HG03439 (cell line): ENCODE measurements around the gene SUB1.
"Not testable (repeated sequence)": the region's sequence is repeated elsewhere in the genome, so short reads cannot be mapped to it uniquely, and the experiment has no call there.

Experiments
- ATAC-seq: cut with Tn5 transposase; IDR thresholded peaks from one replicate; pipeline ENCODE4 v1.9.1; 2021; ENCODE audit warnings: mild to moderate bottlenecking, moderate library complexity; ENCODE audit not compliant: unreplicated experiment

Gene SUB1

GRCh38 chr5:32585446-32586275 is at the start of gene SUB1:
SUB1 (plus strand) TSS chr5:32585557; CDS start chr5:32588513, 2,956 bp downstream.
- peak; percentile 46 for ATAC-seq

DNA sequence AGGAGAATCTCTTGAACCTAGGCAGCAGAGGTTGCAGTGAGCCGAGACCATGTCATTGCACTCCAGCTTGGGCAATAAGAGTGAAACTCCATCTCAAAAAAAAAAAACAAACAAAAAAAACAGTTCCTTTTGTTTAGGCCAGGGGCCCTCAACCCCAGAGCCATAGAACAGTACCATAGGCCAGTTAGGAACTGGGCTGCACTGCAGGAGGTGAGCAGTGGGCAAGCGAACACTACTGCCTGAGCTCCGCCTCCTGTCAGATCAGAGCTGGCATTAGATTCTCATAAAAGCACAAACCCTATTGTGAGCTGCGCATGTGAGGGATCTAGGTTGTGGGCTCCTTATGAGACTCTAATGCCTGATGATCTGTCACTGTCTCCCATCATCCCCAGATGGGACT is 49.1 kb upstream of the SUB1 start:
- ATAC-seq = no peak

GRCh38 chr5:32537437-32538029 is 47.8 kb upstream of the SUB1 start:
- peak; percentile 27 for ATAC-seq

DNA sequence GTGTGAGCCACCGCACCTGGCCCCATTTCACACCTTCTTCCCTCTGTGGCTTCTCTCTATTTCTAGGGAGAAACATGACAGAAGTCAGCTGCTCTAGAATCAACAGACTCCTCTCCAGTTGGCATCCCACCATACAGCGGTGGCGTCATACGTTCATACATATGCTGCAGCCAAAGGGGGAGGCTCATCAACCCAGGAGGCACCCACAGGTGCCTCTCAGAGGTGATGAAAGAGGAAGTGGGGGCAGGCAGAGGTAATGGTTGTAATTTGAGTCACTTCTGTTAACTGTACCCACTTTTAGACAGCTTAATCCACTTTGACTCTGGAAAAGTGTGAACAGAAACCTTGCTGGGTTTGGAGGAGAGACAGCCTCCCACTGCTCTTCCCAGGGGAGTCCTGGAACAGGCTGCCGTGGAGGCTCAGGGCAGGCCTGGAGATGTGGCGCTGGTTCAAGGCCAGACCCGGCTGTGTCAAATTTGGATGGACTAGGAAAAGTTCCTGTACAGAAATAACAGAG is 47.3 kb upstream of the SUB1 start:
- ATAC-seq = peak; percentile 72

GRCh38 chr5:32539981-32540845 is 45.1 kb upstream of the SUB1 start:
- no peak for ATAC-seq

GRCh38 chr5:32541241-32541640 is 44.1 kb upstream of the SUB1 start:
- ATAC-seq = no peak

- peak; percentile 79 for ATAC-seq
Measured at GRCh38 chr5:32542216-32543059, 42.9 kb upstream of the SUB1 start.

DNA sequence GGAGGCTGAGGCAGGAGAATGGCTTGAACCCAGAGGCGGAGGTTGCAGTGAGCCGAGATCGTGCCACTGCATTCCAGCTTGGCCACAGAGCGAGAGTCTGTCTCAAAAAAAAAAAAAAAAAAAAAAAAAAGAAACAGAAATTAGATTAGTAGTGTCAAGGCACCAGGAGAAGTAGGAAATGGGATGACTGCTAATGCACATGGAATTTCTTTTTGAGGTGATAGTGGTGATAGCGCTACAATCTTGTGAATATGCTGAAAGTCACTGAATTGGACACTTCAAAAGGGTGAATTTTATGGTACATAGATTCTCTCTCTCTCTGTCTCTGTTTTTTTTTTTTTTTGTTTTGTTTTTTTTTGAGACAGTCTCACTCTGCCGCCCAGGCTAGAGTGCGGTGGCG is 42.1 kb upstream of the SUB1 start:
- ATAC-seq = no peak

DNA sequence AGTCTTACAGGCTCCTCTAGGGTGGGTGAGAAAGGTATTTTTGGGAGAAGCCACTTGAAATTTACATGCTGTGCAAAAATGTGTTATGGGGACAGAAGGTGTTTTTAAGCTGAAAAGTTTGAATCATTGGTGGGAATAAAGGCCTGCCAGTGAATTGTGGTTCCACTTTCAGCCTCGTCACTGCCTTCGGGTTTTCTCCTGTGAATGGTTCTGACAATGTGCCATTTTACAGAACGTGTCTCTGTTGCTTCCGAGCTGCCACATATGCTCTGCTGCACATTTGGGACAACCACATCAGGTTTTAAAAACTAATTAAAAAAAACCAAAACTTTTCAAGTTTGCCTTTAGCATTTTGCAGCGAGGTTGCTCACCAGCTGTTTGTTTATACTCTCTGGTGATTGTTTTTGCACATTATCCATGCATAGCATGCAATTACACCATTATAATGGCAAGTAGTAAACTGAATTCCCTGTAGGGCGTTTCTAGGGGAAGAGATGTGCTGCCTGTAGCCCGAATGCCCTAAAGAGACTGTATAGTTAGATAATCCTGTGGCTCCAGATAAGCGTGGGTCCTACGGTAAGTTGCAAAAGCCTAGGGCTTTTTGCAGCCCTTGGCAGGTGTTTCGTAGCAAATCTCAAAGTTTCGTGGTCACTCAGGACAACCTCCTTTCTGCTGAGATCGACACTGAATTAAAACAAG is 40.1 kb upstream of the SUB1 start:
- no peak for ATAC-seq

DNA sequence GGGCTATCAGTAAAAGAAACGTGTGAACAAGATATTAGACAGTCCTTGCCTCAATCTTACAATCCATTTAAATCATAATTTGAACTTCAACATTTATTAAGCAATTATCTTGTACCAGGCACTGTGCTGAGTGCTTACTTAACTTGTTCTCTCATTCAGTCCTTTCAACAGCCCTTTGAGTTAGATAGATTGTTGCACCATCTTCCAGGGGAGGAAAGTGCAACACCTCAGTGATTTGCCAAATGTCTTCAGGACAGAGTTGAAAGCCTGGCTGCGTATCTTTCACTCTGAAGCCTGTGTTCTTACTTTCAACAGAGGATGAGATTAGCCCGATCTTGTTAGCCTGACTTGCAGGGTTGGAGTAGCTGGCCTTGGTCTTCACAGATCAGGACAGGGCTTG is 34.2 kb upstream of the SUB1 start:
- ATAC-seq = no peak

DNA sequence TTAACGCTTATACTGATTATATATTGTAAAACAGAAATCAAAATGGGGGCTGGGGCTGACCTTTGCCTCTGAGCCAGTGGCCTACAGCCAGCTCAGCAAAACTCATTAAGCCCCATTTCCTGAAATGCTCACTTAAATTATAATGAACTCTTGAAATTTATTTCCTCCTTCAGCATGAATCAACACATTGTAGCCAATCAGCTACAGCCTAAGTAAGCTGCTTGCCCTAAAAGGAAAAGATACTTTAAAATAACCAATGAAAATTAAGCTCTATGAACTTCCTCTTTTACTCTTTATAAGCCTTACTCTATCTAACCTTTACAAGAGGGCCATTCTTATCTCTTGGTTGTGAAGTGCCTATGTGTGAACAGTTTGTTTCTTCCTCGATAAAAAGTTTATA is 33.5 kb upstream of the SUB1 start:
- ATAC-seq = no peak

- not testable (repeated sequence) for ATAC-seq
Measured at GRCh38 chr5:32552491-32552890, 32.9 kb upstream of the SUB1 start.

DNA sequence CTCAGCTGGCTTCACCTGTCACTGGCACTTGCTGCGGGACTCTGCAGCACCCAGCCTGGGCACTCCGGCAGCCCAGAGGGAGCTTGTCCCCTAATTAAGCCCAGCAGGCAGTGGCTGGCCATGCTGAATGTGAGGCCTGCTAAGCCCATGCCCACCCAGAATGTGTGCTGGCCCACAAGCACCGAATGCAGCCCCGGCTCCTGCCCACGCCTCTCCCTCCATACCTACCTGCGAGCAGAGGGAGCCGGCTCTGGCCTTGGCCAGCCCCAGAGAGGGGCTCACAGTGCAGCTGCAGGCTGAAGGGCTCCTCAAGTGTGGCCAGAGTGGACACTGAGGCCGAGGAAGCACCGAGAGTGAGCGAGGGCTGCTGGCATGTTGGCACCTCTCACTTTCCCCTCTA is 32.4 kb upstream of the SUB1 start:
- no peak for ATAC-seq

GRCh38 chr5:32554181-32554780 is 31.1 kb upstream of the SUB1 start:
- ATAC-seq = not testable (repeated sequence)

GRCh38 chr5:32556543-32556942 is 28.8 kb upstream of the SUB1 start:
- ATAC-seq = not testable (repeated sequence)

DNA sequence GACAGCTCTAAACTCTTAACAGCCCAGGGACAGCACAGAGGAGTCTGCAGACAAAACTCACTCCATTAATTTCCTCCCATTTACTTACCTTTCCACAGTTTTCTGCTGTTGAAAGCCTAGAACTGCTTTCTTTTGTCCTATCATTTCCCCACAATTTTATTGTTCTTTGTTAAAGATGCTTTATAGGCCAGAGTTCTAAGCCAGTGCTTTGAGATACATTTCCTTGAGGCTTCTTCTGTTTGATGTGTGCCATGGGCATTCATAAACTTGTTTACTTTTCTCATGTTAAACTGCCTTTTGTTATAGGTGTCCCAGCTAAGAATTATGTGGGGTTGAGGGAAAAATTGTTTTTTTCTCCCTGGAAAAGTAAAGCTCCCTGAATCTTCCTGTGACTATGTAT is 25.9 kb upstream of the SUB1 start:
- ATAC-seq = no peak

- no peak for ATAC-seq
Measured at GRCh38 chr5:32559921-32560320, 25.4 kb upstream of the SUB1 start.

GRCh38 chr5:32562056-32562455 is 23.3 kb upstream of the SUB1 start:
- no peak for ATAC-seq

GRCh38 chr5:32562843-32563242 is 22.5 kb upstream of the SUB1 start:
- no peak for ATAC-seq
